Activated CD8-positive, alpha-beta memory T cell treated with anti-CD3 and anti-CD28 coated beads, Interleukin-2, amount 10 ng/mL, durations not matched to agents 7 days and 5 days (primary cell): ENCODE measurements around the gene MRPL2. TPM values are rescaled to one million over a fixed set of nuclear protein-coding genes. Genes with fewer than 3 reads are reported as not detected.

ENCODE experiments used
- ATAC-seq: fragments of 150-1000 bp; cut with Tn5 transposase; one replicate; pipeline ENCODE4 v1.10.0; 2021; ENCODE audit warnings: moderate library complexity
- CTCF ChIA-PET: fragments of 350-600 bp; sonication (Branson Sonifier 250); formaldehyde crosslinking; loops from one replicate; lab custom pipeline; 2021; ENCODE audit warnings: antibody characterized with exemption; lab: Charles Lee
- DNase-seq: peaks from one replicate; pipeline ENCODE4 v3.0.0-alpha.2; 2020
- H3K27ac Mint-ChIP-seq: one replicate; pipeline ENCODE4 v1.8.0; 2021; ENCODE audit warnings: mild to moderate bottlenecking, mixed read lengths
- H3K27me3 Mint-ChIP-seq: one replicate; pipeline ENCODE4 v1.8.0; 2021; ENCODE audit warnings: mixed read lengths
- H3K36me3 Mint-ChIP-seq: one replicate; pipeline ENCODE4 v1.8.0; 2021; ENCODE audit warnings: mild to moderate bottlenecking, mixed read lengths
- H3K4me1 Mint-ChIP-seq: one replicate; pipeline ENCODE4 v1.8.0; 2021; ENCODE audit warnings: mixed read lengths
- H3K4me3 Mint-ChIP-seq: one replicate; pipeline ENCODE4 v1.8.0; 2021; ENCODE audit warnings: mild to moderate bottlenecking, moderate library complexity, mixed read lengths
- H3K9me3 Mint-ChIP-seq: one replicate; pipeline ENCODE4 v1.8.0; 2022; ENCODE audit warnings: low read depth, mixed read lengths
- total RNA-seq, 2 experiments: library from RNA; stranded (reverse); gene quantifications; one replicate each; pipeline ENCODE4 v1.2.3, GENCODE V29; 2021

Gene MRPL2
- total RNA-seq, 2 experiments from 2014 or later = 64.2 to 71.0 TPM

DNA sequence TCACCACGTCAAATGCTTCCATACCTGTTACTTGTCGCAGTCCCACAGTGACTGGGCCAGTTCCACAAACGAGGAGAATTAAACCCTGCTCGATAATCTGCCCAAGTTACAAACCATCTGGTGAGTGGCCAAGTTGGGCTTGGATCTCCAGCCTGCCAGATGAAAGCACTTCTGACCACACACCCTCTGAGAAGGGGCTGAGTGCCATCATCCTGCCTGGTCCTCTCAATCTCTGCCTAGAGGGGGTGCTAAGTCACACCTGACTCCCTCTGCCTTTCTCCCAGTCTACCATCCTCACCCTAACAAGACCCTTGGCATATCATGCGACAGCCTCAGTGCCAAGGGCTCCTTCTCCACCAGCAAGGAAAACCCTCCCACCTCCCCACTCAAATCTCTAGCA, 22.0 kb downstream of the MRPL2 start:
- H3K4me1 Mint-ChIP-seq = peaks cover 3% of the 10 kb centered on the region
- H3K36me3 Mint-ChIP-seq = peaks cover 19% of the 10 kb centered on the region
- no peak for DNase-seq
- no peaks in the 10 kb centered on the region for H3K27me3 Mint-ChIP-seq
- H3K27ac Mint-ChIP-seq = no peak overlapping the region
- no peak for ATAC-seq
- CTCF ChIA-PET = no interaction called here
- H3K9me3 Mint-ChIP-seq = no peaks in the 10 kb centered on the region
- H3K4me3 Mint-ChIP-seq = no peak overlapping the region

DNA sequence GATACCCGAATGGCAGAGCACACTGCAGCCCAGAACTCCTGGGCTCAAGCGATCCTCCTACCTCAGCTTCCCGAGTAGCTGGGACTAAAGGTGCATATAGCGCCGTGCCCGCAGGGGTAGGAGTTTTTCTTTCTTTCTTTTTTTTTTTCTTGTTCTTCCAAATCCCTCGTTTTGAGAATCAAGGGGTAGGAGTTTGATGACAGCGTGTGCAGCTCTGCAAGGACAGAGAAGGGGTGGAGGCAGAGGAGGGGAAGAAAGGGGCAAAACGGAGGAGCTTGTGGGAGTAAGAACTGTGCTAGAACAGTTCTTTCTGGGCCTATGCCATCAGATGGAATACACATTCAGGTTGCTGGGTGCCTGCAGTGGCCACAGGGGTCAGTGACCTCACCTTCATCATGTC, 22.5 kb downstream of the MRPL2 start:
- H3K9me3 Mint-ChIP-seq = no peaks in the 10 kb centered on the region
- H3K36me3 Mint-ChIP-seq = peaks cover 20% of the 10 kb centered on the region
- DNase-seq = no peak
- H3K4me3 Mint-ChIP-seq = no peak overlapping the region
- peaks cover 3% of the 10 kb centered on the region for H3K4me1 Mint-ChIP-seq
- H3K27me3 Mint-ChIP-seq = no peaks in the 10 kb centered on the region
- no peak overlapping the region for H3K27ac Mint-ChIP-seq
- CTCF ChIA-PET = no interaction called here
- no peak for ATAC-seq

DNA sequence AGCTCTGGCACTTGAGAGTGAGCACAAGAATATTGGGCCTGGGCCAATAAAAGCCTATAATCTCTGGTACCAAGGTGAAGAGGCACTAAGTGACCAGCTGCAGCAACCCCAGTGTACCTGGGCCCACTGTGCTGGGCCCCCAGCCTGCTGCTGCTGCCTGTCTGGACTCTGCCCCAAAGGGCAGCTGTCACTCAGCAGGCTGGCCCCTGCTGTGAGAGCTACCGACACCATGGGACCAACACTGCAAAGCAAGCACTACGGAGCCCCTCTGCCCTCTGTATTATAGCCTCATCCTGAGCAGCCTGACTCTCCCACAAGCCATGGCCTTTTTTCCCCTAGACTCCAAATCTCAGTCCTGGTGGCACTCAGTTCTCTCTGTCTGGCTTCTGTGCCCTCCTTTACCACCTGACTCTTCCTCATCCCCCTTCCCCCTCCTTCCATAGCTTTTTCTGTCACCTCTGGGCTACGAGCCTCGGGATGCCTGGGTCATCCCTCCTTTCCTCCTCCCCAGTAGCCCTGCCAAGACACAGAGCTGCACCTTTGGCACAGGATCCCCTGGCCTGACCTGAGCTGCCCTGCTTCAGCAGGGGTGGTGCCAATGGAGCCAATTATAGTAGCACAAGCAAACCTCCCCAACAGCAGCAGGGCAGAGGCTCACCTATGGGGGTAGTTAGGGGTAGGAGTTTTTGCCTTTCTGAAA, 23.6 kb downstream of the MRPL2 start:
- no peak for DNase-seq
- H3K4me3 Mint-ChIP-seq = no peak overlapping the region
- H3K4me1 Mint-ChIP-seq = peaks cover 3% of the 10 kb centered on the region
- H3K36me3 Mint-ChIP-seq = peaks cover 24% of the 10 kb centered on the region
- H3K9me3 Mint-ChIP-seq = no peaks in the 10 kb centered on the region
- ATAC-seq = no peak
- H3K27ac Mint-ChIP-seq = no peak overlapping the region
- no peaks in the 10 kb centered on the region for H3K27me3 Mint-ChIP-seq
- CTCF ChIA-PET = no interaction called here

DNA sequence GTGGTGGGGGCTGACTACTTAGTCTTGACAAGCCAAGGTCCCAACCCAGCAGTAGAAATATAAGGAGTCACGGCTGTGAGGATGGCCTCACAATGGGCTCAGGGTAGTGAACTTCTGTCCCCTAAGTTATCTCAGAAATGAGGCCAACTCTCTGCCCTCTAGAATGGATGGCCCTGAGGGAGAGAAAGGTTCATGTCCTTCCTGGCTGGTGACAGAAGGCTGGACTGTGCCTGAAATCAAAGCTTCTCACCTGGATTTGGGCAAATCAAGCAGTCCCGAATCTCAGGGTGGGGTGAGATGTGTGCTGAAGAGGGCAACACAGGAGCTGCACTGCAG, 25.1 kb downstream of the MRPL2 start:
- CTCF ChIA-PET = no interaction called here
- H3K27ac Mint-ChIP-seq = peak overlapping the region; percentile 11
- no peaks in the 10 kb centered on the region for H3K9me3 Mint-ChIP-seq
- no peak for ATAC-seq
- no peaks in the 10 kb centered on the region for H3K27me3 Mint-ChIP-seq
- no peak for DNase-seq
- no peak overlapping the region for H3K4me3 Mint-ChIP-seq
- peaks cover 3% of the 10 kb centered on the region for H3K4me1 Mint-ChIP-seq
- peaks cover 31% of the 10 kb centered on the region for H3K36me3 Mint-ChIP-seq

DNA sequence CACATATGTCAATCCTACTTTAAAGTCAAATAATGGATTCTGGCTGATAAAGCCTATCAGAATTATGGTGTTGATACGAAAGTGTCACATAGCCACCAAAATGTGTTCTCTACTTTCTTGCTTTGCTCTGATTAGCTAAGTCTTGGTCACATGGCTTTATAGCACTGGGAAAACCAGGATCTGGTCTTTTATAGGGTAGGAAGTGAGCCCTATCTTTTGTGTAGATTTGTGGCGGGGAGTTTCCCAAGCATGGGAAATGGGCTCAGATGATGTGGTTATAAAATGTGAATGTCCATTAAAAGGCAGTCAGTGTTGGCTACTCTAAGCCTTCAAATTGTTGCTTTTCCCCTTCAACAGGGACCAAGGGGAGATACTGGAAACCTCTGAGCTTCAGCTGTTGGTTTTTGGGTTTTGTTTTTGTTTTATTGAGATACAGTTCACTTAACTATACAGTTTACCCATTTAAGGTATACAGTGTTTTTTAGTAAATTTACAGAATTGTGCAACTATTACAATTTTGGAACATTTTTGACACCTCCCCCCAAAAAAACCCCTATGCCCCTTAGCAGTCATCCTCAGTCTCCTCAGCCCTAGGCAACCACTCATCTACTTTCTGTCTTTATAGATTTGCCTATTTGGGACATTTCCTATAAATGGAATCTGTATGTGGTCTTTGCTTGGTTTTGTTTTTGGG, 25.6 kb downstream of the MRPL2 start:
- ATAC-seq (no peak), DNase-seq (no peak)
- no peaks in the 10 kb centered on the region for H3K27me3 Mint-ChIP-seq
- peaks cover 3% of the 10 kb centered on the region for H3K4me1 Mint-ChIP-seq
- no peak overlapping the region for H3K4me3 Mint-ChIP-seq
- H3K27ac Mint-ChIP-seq = peak overlapping the region; percentile 11
- no peaks in the 10 kb centered on the region for H3K9me3 Mint-ChIP-seq
- peaks cover 35% of the 10 kb centered on the region for H3K36me3 Mint-ChIP-seq
- CTCF ChIA-PET = no interaction called here

DNA sequence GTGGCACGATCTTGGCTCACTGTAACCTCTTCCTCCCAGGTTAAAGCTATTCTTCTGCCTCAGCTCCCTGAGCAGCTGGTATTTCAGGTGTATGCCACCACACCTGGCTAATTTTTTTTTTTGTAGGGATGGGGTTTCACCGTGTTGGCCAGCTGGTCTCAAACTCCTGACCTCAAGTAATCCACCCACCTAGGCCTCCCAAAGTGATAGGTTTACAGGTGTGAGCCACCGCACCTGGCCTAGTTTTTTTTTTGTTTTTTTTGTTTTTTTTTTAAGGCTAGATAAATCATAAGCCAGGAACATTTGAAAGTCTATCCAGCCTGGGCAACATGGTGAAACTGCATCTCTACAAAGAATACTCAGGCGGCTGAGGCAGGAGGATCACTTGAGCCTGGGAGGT, 26.9 kb downstream of the MRPL2 start:
- H3K9me3 Mint-ChIP-seq = no peaks in the 10 kb centered on the region

DNA sequence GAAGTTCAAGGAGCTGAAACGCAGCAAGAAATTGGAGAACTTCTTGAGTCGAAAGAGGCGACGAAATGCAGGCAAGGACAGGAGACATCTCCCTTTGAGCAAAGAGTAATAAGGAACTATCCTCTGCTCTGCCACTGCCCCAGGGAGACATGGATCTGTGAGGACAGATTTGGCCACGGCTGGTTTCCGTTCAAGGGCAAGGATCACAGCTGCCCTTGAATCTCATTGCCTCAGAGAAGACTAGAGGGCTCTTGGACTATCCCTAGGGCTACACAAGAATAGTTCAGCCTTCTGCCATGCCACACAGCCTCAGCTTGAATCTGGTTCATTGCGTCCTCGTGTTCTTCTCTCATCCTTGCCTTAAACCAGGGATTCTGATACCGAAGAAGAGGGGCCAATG, 30.1 kb downstream of the MRPL2 start:
- CTCF ChIA-PET = interaction anchor here (1.2 to 1.4 kb wide), 2 partner anchors 20 to 114 kb away, joined by 3 to 4 read pairs; no protein-coding TSS in a partner anchor
- H3K9me3 Mint-ChIP-seq = no peaks in the 10 kb centered on the region
- no peak overlapping the region for H3K4me3 Mint-ChIP-seq
- peaks cover 59% of the 10 kb centered on the region for H3K36me3 Mint-ChIP-seq
- H3K4me1 Mint-ChIP-seq = peaks cover 12% of the 10 kb centered on the region
- H3K27ac Mint-ChIP-seq = no peak overlapping the region
- ATAC-seq = no peak
- DNase-seq = no peak
- H3K27me3 Mint-ChIP-seq = no peaks in the 10 kb centered on the region

More for the DNA sequence above, 26.9 kb downstream of the MRPL2 start:
- peaks cover 42% of the 10 kb centered on the region for H3K36me3 Mint-ChIP-seq
- no peak for DNase-seq
- no peaks in the 10 kb centered on the region for H3K27me3 Mint-ChIP-seq
- no peak overlapping the region for H3K4me3 Mint-ChIP-seq
- peaks cover 5% of the 10 kb centered on the region for H3K4me1 Mint-ChIP-seq
- CTCF ChIA-PET = no interaction called here
- no peak overlapping the region for H3K27ac Mint-ChIP-seq
- ATAC-seq = no peak

DNA sequence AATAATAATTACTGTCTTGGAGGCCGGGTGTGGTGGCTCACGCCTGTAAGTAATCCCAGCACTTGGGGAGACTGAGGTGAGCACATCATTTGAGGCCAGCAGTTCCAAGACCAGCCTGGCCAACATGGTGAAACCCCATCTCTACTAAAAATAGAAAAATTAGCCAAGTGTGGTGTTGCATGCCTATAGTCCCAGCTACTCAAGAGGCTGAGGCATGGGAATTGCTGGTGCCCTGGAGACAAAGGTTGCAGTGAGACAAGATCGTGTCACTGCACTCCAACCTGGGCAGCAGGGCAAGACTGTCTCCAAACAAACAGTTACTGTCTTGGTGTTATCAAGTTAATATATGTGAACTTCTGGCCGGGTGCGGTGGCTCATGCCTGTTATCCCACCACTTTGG, 32.9 kb downstream of the MRPL2 start:
- CTCF ChIA-PET = interaction anchor here (1.4 kb wide), 1 partner anchor 117 kb away, joined by 3 read pairs; no protein-coding TSS in a partner anchor

DNA sequence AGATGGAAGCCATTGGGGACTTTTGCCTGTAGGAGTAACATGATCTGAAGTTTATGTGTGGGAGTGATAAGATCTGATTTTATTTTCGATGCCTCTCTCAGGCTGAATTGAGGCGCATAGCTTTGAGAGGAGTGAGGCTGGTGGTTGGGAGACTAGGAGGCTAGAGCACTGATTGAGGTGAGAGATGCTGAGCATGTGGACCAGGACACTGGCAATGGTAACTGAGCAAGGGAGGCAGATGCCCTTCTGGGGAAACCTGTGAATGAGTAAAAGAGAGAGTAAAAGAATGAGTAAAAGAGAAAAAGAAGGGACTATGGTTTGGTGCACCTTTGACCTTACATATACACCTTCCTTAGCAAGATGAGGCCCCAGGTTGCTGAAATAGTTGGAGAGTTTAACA, 34.8 kb downstream of the MRPL2 start:
- no peaks in the 10 kb centered on the region for H3K9me3 Mint-ChIP-seq
- ATAC-seq (no peak), DNase-seq (no peak)
- CTCF ChIA-PET = interaction anchor here (1.1 to 1.2 kb wide), 2 partner anchors 35 to 40 kb away, joined by 3 to 4 read pairs; partner anchors contain the start of genes KLC4, MRPL2 and PPP2R5D
- no peaks in the 10 kb centered on the region for H3K27me3 Mint-ChIP-seq
- peaks cover 26% of the 10 kb centered on the region for H3K4me1 Mint-ChIP-seq
- peak overlapping the region; percentile 35 for H3K27ac Mint-ChIP-seq
- H3K4me3 Mint-ChIP-seq = no peak overlapping the region
- H3K36me3 Mint-ChIP-seq = peaks cover 45% of the 10 kb centered on the region

More for the DNA sequence above, 32.9 kb downstream of the MRPL2 start:
- no peaks in the 10 kb centered on the region for H3K27me3 Mint-ChIP-seq
- ATAC-seq (no peak), DNase-seq (no peak)
- peaks cover 49% of the 10 kb centered on the region for H3K36me3 Mint-ChIP-seq
- no peaks in the 10 kb centered on the region for H3K9me3 Mint-ChIP-seq
- H3K4me1 Mint-ChIP-seq = peaks cover 20% of the 10 kb centered on the region
- H3K4me3 Mint-ChIP-seq = no peak overlapping the region
- H3K27ac Mint-ChIP-seq = no peak overlapping the region

DNA sequence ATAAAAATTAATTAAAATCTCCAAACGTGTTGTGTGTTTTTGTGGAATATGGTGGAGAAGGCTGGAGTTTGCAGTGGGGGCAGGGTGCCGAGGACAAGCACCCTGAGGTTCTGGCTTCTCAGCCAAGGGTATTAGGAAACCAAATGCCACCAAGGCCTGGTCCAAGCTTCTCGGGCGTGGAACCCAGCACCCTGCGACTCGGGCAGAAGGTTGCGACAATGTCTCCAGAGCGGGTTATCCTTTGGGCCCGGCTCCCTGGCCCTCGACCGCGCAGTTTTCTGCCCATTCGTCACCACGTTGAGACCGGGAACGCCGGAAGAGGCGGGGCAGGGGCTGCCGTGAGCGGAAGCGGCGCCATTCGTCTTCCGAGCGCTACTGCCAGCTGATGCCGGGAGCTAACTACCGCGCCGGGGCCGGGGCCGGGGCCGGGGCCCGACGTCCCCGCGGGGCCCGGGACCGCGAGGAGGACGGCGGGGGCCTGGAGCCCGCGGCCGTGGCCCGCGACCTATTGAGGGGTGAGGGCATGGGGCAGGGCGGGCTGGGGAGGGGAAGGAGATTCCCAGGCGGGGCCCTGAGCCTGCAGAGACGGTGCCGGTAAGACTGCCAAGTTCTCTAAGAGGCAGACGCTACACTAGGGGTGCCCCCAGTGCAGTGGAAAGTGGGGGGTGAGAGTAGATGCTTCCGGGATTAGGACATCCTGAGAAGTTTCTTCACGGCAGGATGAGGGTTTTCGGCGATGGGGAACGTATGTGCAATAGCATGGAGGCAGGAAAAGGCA, 37.8 kb downstream of the MRPL2 start, which contains the start of gene RRP36:
TSS of gene RRP36 (plus strand) at position 354 of the 778 bp plus-strand sequence. CDS start at position 386, 32 bp downstream.
- peak within 1 kb of the TSS; percentile 91 for H3K27ac Mint-ChIP-seq
- ATAC-seq = peak; percentile 90
- H3K4me3 Mint-ChIP-seq = peak within 1 kb of the TSS; percentile 97
- peaks cover 33% of the 10 kb centered on the region for H3K4me1 Mint-ChIP-seq
- CTCF ChIA-PET = interaction anchor here (1.2 to 3.0 kb wide), 6 partner anchors 11 to 122 kb away, joined by 3 to 12 read pairs (median 5); partner anchors contain the start of gene CUL7
- peaks cover 31% of the 10 kb centered on the region for H3K36me3 Mint-ChIP-seq
- H3K9me3 Mint-ChIP-seq = no peaks in the 10 kb centered on the region
- peak; percentile 70 for DNase-seq
- H3K27me3 Mint-ChIP-seq = no peaks in the 10 kb centered on the region

DNA sequence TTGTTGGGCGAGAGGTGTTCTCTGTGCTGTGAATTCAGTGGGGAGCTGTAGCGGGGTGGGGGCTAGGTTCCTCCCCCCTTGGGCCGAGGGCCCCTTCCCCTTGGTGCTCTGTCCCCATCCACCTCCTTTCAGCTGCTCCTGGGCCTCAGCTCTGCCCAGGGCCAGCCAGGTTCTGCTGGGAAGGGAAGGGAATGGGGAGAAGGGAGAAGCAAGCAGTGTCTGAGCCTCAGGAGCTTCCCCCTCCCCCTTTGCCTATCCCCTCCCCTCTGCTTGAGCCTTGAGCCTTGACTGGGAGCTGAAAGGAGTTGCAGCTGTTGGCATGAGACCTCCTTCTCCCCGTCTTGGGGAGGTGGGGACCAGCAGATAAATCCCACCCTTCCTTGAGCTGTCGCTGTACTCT, 38.4 kb downstream of the MRPL2 start:
- H3K27ac Mint-ChIP-seq = peak overlapping the region; percentile 77
- peak overlapping the region; percentile 97 for H3K4me3 Mint-ChIP-seq
- CTCF ChIA-PET = interaction anchor here (1.2 to 3.0 kb wide), 5 partner anchors 11 to 123 kb away, joined by 3 to 12 read pairs (median 6); partner anchors contain the start of gene CUL7
- DNase-seq (no peak), ATAC-seq (no peak)
- peaks cover 26% of the 10 kb centered on the region for H3K36me3 Mint-ChIP-seq
- no peaks in the 10 kb centered on the region for H3K27me3 Mint-ChIP-seq
- H3K9me3 Mint-ChIP-seq = no peaks in the 10 kb centered on the region
- H3K4me1 Mint-ChIP-seq = peaks cover 36% of the 10 kb centered on the region

DNA sequence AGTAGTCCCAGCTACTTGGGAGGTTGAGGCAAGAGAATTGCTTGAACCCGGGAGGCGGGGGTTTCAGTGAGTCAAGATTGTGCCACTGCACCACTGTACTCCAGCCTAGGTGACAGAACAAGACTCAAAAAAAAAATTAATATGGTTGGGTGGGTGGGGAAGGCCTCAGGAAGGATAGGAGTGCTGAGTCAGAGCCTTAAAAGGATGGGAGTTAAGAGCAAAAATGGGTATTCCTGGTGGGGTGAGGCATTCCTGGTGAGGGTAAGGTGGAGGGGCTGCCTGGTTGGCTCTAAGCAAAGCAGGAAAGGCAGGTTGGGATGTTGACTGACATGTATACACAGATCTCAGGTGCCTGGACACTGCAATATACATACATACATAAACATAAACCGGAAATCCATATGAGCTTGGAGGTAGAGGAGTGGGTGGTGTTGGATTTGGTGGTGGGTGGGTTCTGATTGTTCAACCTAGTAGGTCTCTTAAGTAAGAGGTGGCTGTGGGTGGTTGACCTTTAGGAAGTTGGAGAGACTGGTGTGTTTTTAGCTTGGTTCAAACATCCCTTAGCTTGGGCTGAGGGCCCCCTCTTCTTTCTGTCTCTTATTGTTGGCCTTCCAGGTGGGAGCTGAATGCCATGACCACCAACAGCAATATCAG, 39.1 kb downstream of the MRPL2 start:
- Mint-ChIP-seq H3K4me3 (no peak overlapping the region), H3K4me1 (peaks cover 38% of the 10 kb centered on the region), H3K27me3 (no peaks in the 10 kb centered on the region), H3K9me3 (no peaks in the 10 kb centered on the region), H3K27ac (no peak overlapping the region), H3K36me3 (peaks cover 24% of the 10 kb centered on the region)
- DNase-seq = no peak
- ATAC-seq = no peak
- CTCF ChIA-PET = interaction anchor here (1.3 to 3.0 kb wide), 4 partner anchors 10 to 124 kb away, joined by 3 to 12 read pairs (median 6); partner anchors contain the start of gene CUL7
